Transverse colon (tissue), 4 donors: ENCODE measurements around the gene CTNNBL1. TPM values are rescaled to one million over a fixed set of nuclear protein-coding genes. Genes with fewer than 3 reads are reported as not detected.

ENCODE experiments used
- DNase-seq: peaks from one replicate; pipeline ENCODE4 v3.0.0-alpha.2; 2019
- H3K27ac ChIP-seq, 4 donors: fragments of 200-600 bp; sonication (generic); 2 replicates each; pipeline ENCODE4 v1.5.1; 2016 to 2018; ENCODE audit warnings: inconsistent platforms in 4 of 4
- H3K27me3 ChIP-seq: fragments of 200-600 bp; sonication (generic); 2 replicates; pipeline ENCODE4 v1.5.1; 2017; ENCODE audit warnings: inconsistent platforms
- H3K36me3 ChIP-seq, 4 donors: fragments of 200-600 bp; sonication (generic); 2 replicates each; pipeline ENCODE4 v1.5.1; 2017 to 2019; ENCODE audit warnings: inconsistent platforms in 4 of 4
- H3K4me1 ChIP-seq, 4 donors: fragments of 200-600 bp; sonication (generic); 2 replicates each; pipeline ENCODE4 v1.5.1; 2017 to 2020; ENCODE audit warnings: inconsistent platforms in 4 of 4
- H3K4me3 ChIP-seq, 4 donors: fragments of 200-600 bp; sonication (generic); 1 replicate in 1 of 4; 2 replicates in 3 of 4; pipeline versions ENCODE4 v1.5.1 to v1.6.1; 2017 to 2019; ENCODE audit warnings: inconsistent platforms in 4 of 4
- H3K9me3 ChIP-seq, 2 donors: fragments of 200-600 bp; sonication (generic); 2 replicates each; pipeline ENCODE4 v1.5.1; 2017 to 2019; ENCODE audit warnings: inconsistent platforms in 2 of 2
- CTCF ChIP-seq, 5 experiments: fragments of 200-600 bp in 3 of 5; fragments of 450-650 bp in 2 of 5; sonication (generic) in 3 of 5; IDR thresholded peaks; 1 replicate in 2 of 5; 2 replicates in 3 of 5; pipeline ENCODE4 v1.5.1; 2016 to 2017; ENCODE audit warnings: antibody characterized with exemption in 5 of 5, inconsistent platforms in 3 of 5, mild to moderate bottlenecking in 2 of 5, moderate library complexity in 1 of 5
- EP300 ChIP-seq: sonication (generic); formaldehyde crosslinking; IDR thresholded peaks from one replicate; pipeline ENCODE4 v1.6.1; 2017; ENCODE audit warnings: antibody characterized with exemption, low read depth
- POLR2A ChIP-seq: fragments of 450-650 bp; IDR thresholded peaks from one replicate; pipeline ENCODE4 v1.6.1; 2016; ENCODE audit warnings: antibody characterized with exemption, mild to moderate bottlenecking, moderate library complexity
- POLR2AphosphoS5 ChIP-seq, 3 donors: sonication (generic); formaldehyde crosslinking; IDR thresholded peaks; one replicate each; pipeline ENCODE4 v1.6.1; 2016; ENCODE audit warnings: antibody characterized with exemption in 3 of 3
- whole genome bisulfite sequencing, 2 donors: methylation state at CpG; one replicate each; pipeline ENCODE4 v1.1.5; 2018; ENCODE audit warnings: low coverage in 1 of 2; 5-methylcytosine and 5-hydroxymethylcytosine counted together
- in situ Hi-C, 4 donors: fragments of 200-750 bp; cut with MboI; loops; one replicate each; pipeline versions ENCODE4 v1.15.0 to v1.15.1; 2017; ENCODE audit warnings: low sequenced_read_pairs in 3 of 4, low pct_ligation_motif_present in 1 of 4, low pct_unique_long_range_greater_than_20kb in 1 of 4
- intact Hi-C: fragments of 100-400 bp; cut with DNase I; formaldehyde crosslinking; loops from one replicate; pipeline ENCODE4 v1.15.1; 2023; ENCODE audit warnings: low total_unique reads
- total RNA-seq, 4 donors: library from RNA; depleted of rRNA; stranded (reverse); fragments of >200 nt; gene quantifications; one replicate each; pipeline ENCODE4 v1.1.0, GENCODE V29; 2016

Gene CTNNBL1
- total RNA-seq, 4 donors from 2014 or later: 18.7 to 49.0 (median 22.4) TPM

DNA sequence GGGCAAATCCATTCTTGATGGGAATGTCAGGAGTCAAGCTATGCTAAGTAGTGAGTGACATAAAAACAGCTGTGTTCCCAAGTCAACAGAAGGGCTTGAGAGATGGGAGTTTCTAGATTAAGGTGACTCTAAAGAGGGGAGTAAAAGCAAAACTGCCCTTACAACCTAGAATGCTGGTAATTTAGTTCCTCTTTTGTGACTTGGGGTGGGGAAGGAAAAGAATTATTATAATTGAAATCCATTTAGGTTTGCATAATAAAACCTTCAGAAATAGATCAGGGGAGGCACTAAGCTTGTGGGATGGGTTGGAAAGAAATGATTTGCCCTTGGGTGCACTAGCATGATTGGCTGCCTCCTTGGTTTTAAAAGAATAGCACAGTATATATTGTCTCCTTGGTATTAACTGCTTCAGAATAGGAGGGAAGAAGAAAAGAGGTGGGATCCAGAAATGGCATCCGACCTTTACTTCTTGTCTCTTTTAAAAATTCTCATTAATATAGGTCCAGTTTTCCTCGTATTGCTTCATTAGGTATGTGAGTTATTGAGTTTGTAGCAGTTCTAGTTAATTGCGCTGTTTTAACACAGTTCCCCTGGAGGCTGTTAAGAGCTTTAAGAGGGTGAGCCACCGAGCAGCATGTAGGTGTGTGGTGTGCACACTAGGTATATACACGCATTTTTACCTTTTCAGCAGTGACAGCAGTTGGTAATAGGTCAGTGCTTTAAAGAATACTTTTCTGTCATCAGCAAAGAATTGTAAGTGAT is 113.8 kb downstream of the CTNNBL1 start:
- peaks cover 0 to 8% (median 0%) of the 10 kb centered on the region in 4 donors for H3K36me3 ChIP-seq

DNA sequence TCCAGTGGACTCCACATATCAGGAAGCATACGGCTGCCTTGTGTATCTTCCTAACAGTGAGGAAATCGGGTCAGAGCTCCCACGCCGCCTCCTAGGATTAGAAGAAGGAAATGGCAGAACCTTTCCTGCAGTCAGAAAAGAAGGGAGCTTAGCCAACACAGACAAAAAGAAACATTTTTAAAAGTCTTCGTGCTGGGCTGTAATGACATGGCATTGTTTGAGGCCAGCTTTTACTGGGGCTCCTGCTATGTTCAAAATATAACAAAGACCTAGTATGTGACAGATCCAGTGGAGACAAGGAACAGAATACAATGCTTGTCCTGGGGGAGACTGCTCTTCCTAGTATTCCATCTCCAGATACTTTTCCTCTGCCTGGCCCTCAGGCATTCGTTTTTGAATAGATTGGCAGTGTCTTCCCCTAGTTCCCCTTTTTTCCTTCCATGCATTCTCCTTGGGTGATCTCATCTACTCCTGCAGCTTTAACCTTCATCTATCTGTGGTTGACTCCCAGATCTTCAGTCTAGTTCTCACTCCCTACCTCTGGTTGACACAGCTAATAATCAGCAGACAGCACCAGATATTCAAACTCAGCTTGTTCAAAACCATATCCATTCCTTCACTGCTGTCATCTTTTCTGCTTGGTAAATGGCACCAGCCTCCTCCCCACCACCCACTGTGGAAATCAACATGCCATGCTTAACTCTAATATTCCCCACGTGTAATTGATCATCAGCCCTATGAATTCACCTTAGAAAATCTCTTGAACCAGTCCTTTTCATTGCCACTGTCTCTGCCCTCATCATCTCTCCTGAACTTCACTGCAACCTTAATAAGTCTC is 114.6 kb downstream of the CTNNBL1 start:
- Histone ChIP-seq H3K36me3 (peaks cover 0 to 1% (median 0%) of the 10 kb centered on the region in 4 donors), H3K4me3 (no peak overlapping the region), H3K9me3 (no peaks in the 10 kb centered on the region), H3K27me3 (no peaks in the 10 kb centered on the region), H3K4me1 (peaks cover 0 to 3% (median 0%) of the 10 kb centered on the region in 4 donors), H3K27ac (no peak overlapping the region)
- no peak for TF ChIP-seq CTCF (IDR thresholded peaks at IDR 0.05)
- TF ChIP-seq POLR2AphosphoS5 (IDR thresholded peaks at IDR 0.05): no peak
- no peak for TF ChIP-seq EP300
- no peak for TF ChIP-seq POLR2A
- no peak for DNase-seq
- intact Hi-C loops (no loop called here), in situ Hi-C loops (no loop called here)
- WGBS, 2 donors: 77 to 94% methylated on average over 3 to 7 of the region's 7 CpGs

More for the DNA sequence above, 113.8 kb downstream of the CTNNBL1 start:
- intact Hi-C loops: no loop called here
- no peak for TF ChIP-seq POLR2A
- no peak for TF ChIP-seq CTCF (IDR thresholded peaks at IDR 0.05)
- TF ChIP-seq POLR2AphosphoS5 (IDR thresholded peaks at IDR 0.05): no peak
- no peak for TF ChIP-seq EP300
- in situ Hi-C loops: no loop called here
- no peak for DNase-seq
- Histone ChIP-seq H3K4me3 (no peak overlapping the region), H3K27ac (no peak overlapping the region), H3K27me3 (no peaks in the 10 kb centered on the region), H3K4me1 (peaks cover 0 to 3% (median 0%) of the 10 kb centered on the region in 4 donors), H3K9me3 (no peaks in the 10 kb centered on the region)
- 83 to 91% methylated on average over 5 of the region's 5 CpGs for WGBS, 2 donors

GRCh38 chr20:37810027-37810426 is 116.2 kb downstream of the CTNNBL1 start:
- intact Hi-C loops (no loop called here), in situ Hi-C loops (no loop called here)
- H3K36me3 ChIP-seq: no peaks in the 10 kb centered on the region
- no peak overlapping the region for H3K4me3 ChIP-seq
- no peak overlapping the region for H3K27ac ChIP-seq
- 98 to 100% methylated on average over 4 of the region's 4 CpGs for WGBS, 2 donors
- H3K27me3 ChIP-seq: no peaks in the 10 kb centered on the region
- no peak for DNase-seq
- no peaks in the 10 kb centered on the region for H3K9me3 ChIP-seq
- H3K4me1 ChIP-seq: peaks cover 0 to 1% (median 0%) of the 10 kb centered on the region in 4 donors
- TF ChIP-seq POLR2A (no peak), CTCF (IDR thresholded peaks at IDR 0.05) (no peak), POLR2AphosphoS5 (IDR thresholded peaks at IDR 0.05) (no peak)

GRCh38 chr20:37816003-37816402 is 122.2 kb downstream of the CTNNBL1 start:
- intact Hi-C loops (loop anchor here (5.0 kb wide), 1 partner anchor 114 kb away; no protein-coding TSS in a partner anchor), in situ Hi-C loops (no loop called here)
- no peak for TF ChIP-seq POLR2AphosphoS5 (IDR thresholded peaks at IDR 0.05)
- no peak for TF ChIP-seq EP300
- TF ChIP-seq POLR2A: no peak
- TF ChIP-seq CTCF (IDR thresholded peaks at IDR 0.05): no peak
- Histone ChIP-seq H3K36me3 (no peaks in the 10 kb centered on the region), H3K4me1 (no peaks in the 10 kb centered on the region), H3K9me3 (no peaks in the 10 kb centered on the region), H3K27ac (no peak overlapping the region), H3K4me3 (no peak overlapping the region), H3K27me3 (no peaks in the 10 kb centered on the region)
- WGBS, 2 donors: 90 to 91% methylated on average over 2 of the region's 2 CpGs
- DNase-seq: no peak
